IMR-90 (cell line): ENCODE data around the gene TOM1. TPM values are rescaled to one million over a fixed set of nuclear protein-coding genes. Genes with fewer than 3 reads are reported as not detected.

Experiments used
- ATAC-seq: fragments of 200-7000 bp; cut with Tn5 transposase; 2 replicates; pipeline ENCODE4 v1.9.1; 2020; ENCODE audit warnings: low read depth, mild to moderate bottlenecking, moderate library complexity
- BruUV-seq: library from RNA; stranded (reverse); fragments of 400-500 nt; replicated peaks from 2 replicates; lab custom pipeline; 2021; lab: Mats Ljungman, UMichigan
- CTCF ChIA-PET: fragments of 300-600 bp; formaldehyde crosslinking; extraction: SDS; loops from one replicate; lab custom pipeline; 2021; ENCODE audit warnings: antibody characterized with exemption; lab: Yijun Ruan, JAX
- POLR2A ChIA-PET: fragments of 300-600 bp; sonication (Branson Sonifier 250); formaldehyde crosslinking; loops from one replicate; lab custom pipeline; 2022; ENCODE audit warnings: antibody characterized with exemption; ENCODE audit not compliant: unreplicated experiment; lab: Charles Lee
- DNase-seq: peaks from one replicate; pipeline ENCODE4 v3.0.0; 2013
- H2AFZ ChIP-seq: replicated peaks from 2 replicates; pipeline ENCODE3; 2013; ENCODE audit warnings: low read length, mild to moderate bottlenecking; ENCODE audit not compliant: poor library complexity
- H2AK5ac ChIP-seq: 2 replicates; pipeline ENCODE4 v1.6.1; 2013; ENCODE audit warnings: low read depth, low read length, inconsistent platforms
- H2AK9ac ChIP-seq: replicated peaks from 2 replicates; pipeline ENCODE3; 2013; ENCODE audit warnings: mild to moderate bottlenecking, low read depth, low read length, moderate library complexity; ENCODE audit not compliant: poor library complexity
- H2BK120ac ChIP-seq: 2 replicates; pipeline ENCODE4 v1.6.1; 2013; ENCODE audit warnings: low read depth, low read length, inconsistent platforms
- H2BK15ac ChIP-seq: 3 replicates; pipeline ENCODE4 v1.6.1; 2013; ENCODE audit warnings: low read depth, low read length, inconsistent platforms
- H2BK20ac ChIP-seq: 2 replicates; pipeline ENCODE4 v1.6.1; 2013; ENCODE audit warnings: low read depth, mild to moderate bottlenecking, inconsistent platforms, low read length, moderate library complexity
- H2BK5ac ChIP-seq: 2 replicates; pipeline ENCODE4 v1.6.1; 2013; ENCODE audit warnings: mild to moderate bottlenecking, low read depth, low read length, inconsistent platforms; ENCODE audit not compliant: poor library complexity, severe bottlenecking
- H3K14ac ChIP-seq: replicated peaks from 2 replicates; pipeline ENCODE4 v1.6.1; 2013; ENCODE audit warnings: low read depth, low read length, inconsistent platforms
- H3K18ac ChIP-seq: 2 replicates; pipeline ENCODE4 v1.6.1; 2013; ENCODE audit warnings: low read depth, low read length, control low read depth
- H3K23ac ChIP-seq: 2 replicates; pipeline ENCODE4 v1.6.1; 2013; ENCODE audit warnings: low read depth, low read length, inconsistent platforms
- H3K27ac ChIP-seq: 2 replicates; pipeline ENCODE4 v1.5.1; 2013; ENCODE audit warnings: mild to moderate bottlenecking, control low read depth, low read length; ENCODE audit not compliant: insufficient read depth
- H3K27me3 ChIP-seq: 2 replicates; pipeline ENCODE4 v1.6.1; 2013; ENCODE audit warnings: low read length; ENCODE audit not compliant: control insufficient read depth, insufficient read depth
- H3K36me3 ChIP-seq: 2 replicates; pipeline ENCODE4 v1.6.1; 2013; ENCODE audit warnings: low read length, mixed read lengths; ENCODE audit not compliant: control insufficient read depth, insufficient read depth
- H3K4ac ChIP-seq: 2 replicates; pipeline ENCODE4 v1.6.1; 2013; ENCODE audit warnings: low read depth, low read length, inconsistent platforms
- H3K4me1 ChIP-seq: 2 replicates; pipeline ENCODE4 v1.6.1; 2013; ENCODE audit warnings: low read length, mixed read lengths; ENCODE audit not compliant: control insufficient read depth, insufficient read depth
- H3K4me2 ChIP-seq: 2 replicates; pipeline ENCODE4 v1.6.1; 2013; ENCODE audit warnings: low read depth, mild to moderate bottlenecking, control low read depth, low read length, moderate library complexity
- H3K4me3 ChIP-seq: 2 replicates; pipeline ENCODE4 v1.5.1; 2013; ENCODE audit warnings: low read depth, mild to moderate bottlenecking, control low read depth, low read length, moderate library complexity; ENCODE audit not compliant: insufficient read depth
- H3K56ac ChIP-seq: 2 replicates; pipeline ENCODE4 v1.6.1; 2013; ENCODE audit warnings: low read length, inconsistent platforms; ENCODE audit not compliant: insufficient read depth; ENCODE audit errors: extremely low read depth
- H3K79me1 ChIP-seq, 2 experiments: 2 replicates each; pipeline ENCODE4 v1.6.1; 2013; ENCODE audit warnings: low read length in 2 of 2, inconsistent platforms in 1 of 2, low read depth in 1 of 2
- H3K9ac ChIP-seq: 2 replicates; pipeline ENCODE4 v1.6.1; 2013; ENCODE audit warnings: low read depth, low read length, control low read depth
- H3K9me1 ChIP-seq: 2 replicates; pipeline ENCODE4 v1.6.1; 2013; ENCODE audit warnings: low read length, inconsistent platforms; ENCODE audit not compliant: insufficient read depth
- H3K9me3 ChIP-seq: 2 replicates; pipeline ENCODE4 v1.6.1; 2013; ENCODE audit warnings: low read length; ENCODE audit not compliant: control insufficient read depth, insufficient read depth
- H4K20me1 ChIP-seq: 2 replicates; pipeline ENCODE4 v1.6.1; 2013; ENCODE audit warnings: low read length, inconsistent platforms; ENCODE audit not compliant: insufficient read depth
- H4K5ac ChIP-seq: 2 replicates; pipeline ENCODE4 v1.6.1; 2013; ENCODE audit warnings: mild to moderate bottlenecking, low read depth, low read length, control low read depth
- H4K8ac ChIP-seq, 2 experiments: 2 replicates each; pipeline ENCODE4 v1.6.1; 2013; ENCODE audit warnings: low read depth in 2 of 2, low read length in 2 of 2, control low read depth in 1 of 2, inconsistent platforms in 1 of 2
- H4K91ac ChIP-seq: 2 replicates; pipeline ENCODE4 v1.6.1; 2013; ENCODE audit warnings: low read depth, low read length, inconsistent platforms; ENCODE audit not compliant: insufficient read depth
- BHLHE40 ChIP-seq: fragments of 150-350 bp; IDR thresholded peaks from 2 replicates; pipeline ENCODE4 v1.6.1; 2016; ENCODE audit warnings: mild to moderate bottlenecking, low read depth, low read length
- CHD1 ChIP-seq: IDR thresholded peaks from 2 replicates; pipeline ENCODE4 v1.6.1; 2012; ENCODE audit warnings: low read depth, low read length, improper control_type of control experiment
- FOS ChIP-seq: fragments of 150-350 bp; IDR thresholded peaks from 2 replicates; pipeline ENCODE4 v1.6.1; 2016; ENCODE audit warnings: low read depth, low read length
- MAFK ChIP-seq: IDR thresholded peaks from 2 replicates; pipeline ENCODE4 v1.6.1; 2012; ENCODE audit warnings: low read depth, low read length, improper control_type of control experiment
- MAZ ChIP-seq: IDR thresholded peaks from 2 replicates; pipeline ENCODE4 v1.6.1; 2012; ENCODE audit warnings: low read depth, mild to moderate bottlenecking, low read length, improper control_type of control experiment, moderate library complexity, borderline replicate concordance
- MXI1 ChIP-seq: IDR thresholded peaks from 2 replicates; pipeline ENCODE4 v1.6.1; 2012; ENCODE audit warnings: low read depth, mild to moderate bottlenecking, low read length, moderate library complexity, borderline replicate concordance
- NFE2L2 ChIP-seq: fragments of 150-350 bp; IDR thresholded peaks from 2 replicates; pipeline ENCODE4 v1.6.1; 2016; ENCODE audit warnings: low read depth, mild to moderate bottlenecking, low read length
- RAD21 ChIP-seq: IDR thresholded peaks from 2 replicates; pipeline ENCODE4 v1.6.1; 2012; ENCODE audit warnings: low read length, improper control_type of control experiment
- RCOR1 ChIP-seq: IDR thresholded peaks from 2 replicates; pipeline ENCODE4 v1.6.1; 2012; ENCODE audit warnings: mild to moderate bottlenecking, low read length, improper control_type of control experiment; ENCODE audit not compliant: insufficient replicate concordance
- RFX5 ChIP-seq: IDR thresholded peaks from 2 replicates; pipeline ENCODE4 v1.8.0; 2012; ENCODE audit warnings: low read depth, mild to moderate bottlenecking, low read length, moderate library complexity
- SMC3 ChIP-seq: fragments of 150-350 bp; IDR thresholded peaks from 2 replicates; pipeline ENCODE4 v1.6.1; 2016; ENCODE audit warnings: low read depth, mild to moderate bottlenecking, antibody characterized with exemption, low read length, moderate library complexity
- WGBS, 2 experiments: methylation state at CpG; one replicate each; pipeline versions ENCODE4 v1.1.5 to v1.1.7; 2013; ENCODE audit warnings: missing lambda C conversion rate in 2 of 2; ENCODE audit not compliant: insufficient read length in 1 of 2; ENCODE audit errors: extremely low coverage in 2 of 2; 5-methylcytosine and 5-hydroxymethylcytosine counted together
- dilution Hi-C: fragments of 300-500 bp; cut with HindIII; formaldehyde crosslinking; loops from one replicate; pipeline ENCODE4 v1.14.3; 2018; ENCODE audit warnings: low sequenced_read_pairs; ENCODE audit not compliant: unreplicated experiment
- in situ Hi-C: fragments of 300-500 bp; cut with MboI; formaldehyde crosslinking; loops from 3 replicates; pipeline ENCODE4 v1.14.3; 2019; ENCODE audit warnings: low sequenced_read_pairs, inconsistent platforms, mixed read lengths
- intact Hi-C: fragments of 100-400 bp; cut with micrococcal nuclease; formaldehyde crosslinking; loops from 2 replicates; pipeline ENCODE4 v1.10.0; 2022
- polyA plus RNA-seq, 3 experiments: library from polyadenylated mRNA; depleted of rRNA; stranded (reverse); fragments of >200 nt; gene quantifications; 2 replicates each; pipeline ENCODE4 v1.2.3, GENCODE V29; 2012; ENCODE audit warnings: low replicate concordance in 1 of 3
- total RNA-seq: library from RNA; depleted of rRNA; stranded (reverse); fragments of >200 nt; gene quantifications from 2 replicates; pipeline ENCODE4 v1.2.3, GENCODE V29; 2012
- TF ChIP-seq, protein P1 (sequence below): fragments of 150-350 bp; IDR thresholded peaks from 2 replicates; pipeline ENCODE4 v1.6.1; 2017; ENCODE audit warnings: mild to moderate bottlenecking, antibody characterized with exemption, low read length, low read depth
- TF ChIP-seq, protein P2 (sequence below): conservative IDR thresholded peaks from 2 replicates; pipeline ENCODE4 v1.5.1; 2012; ENCODE audit warnings: mild to moderate bottlenecking, low read depth, low read length, improper control_type of control experiment

TOM1 gene
- total and polyA plus RNA-seq, 2 of the 4 experiments (the other 2 are of a cell fraction) = 38.0 to 46.4 TPM

DNA sequence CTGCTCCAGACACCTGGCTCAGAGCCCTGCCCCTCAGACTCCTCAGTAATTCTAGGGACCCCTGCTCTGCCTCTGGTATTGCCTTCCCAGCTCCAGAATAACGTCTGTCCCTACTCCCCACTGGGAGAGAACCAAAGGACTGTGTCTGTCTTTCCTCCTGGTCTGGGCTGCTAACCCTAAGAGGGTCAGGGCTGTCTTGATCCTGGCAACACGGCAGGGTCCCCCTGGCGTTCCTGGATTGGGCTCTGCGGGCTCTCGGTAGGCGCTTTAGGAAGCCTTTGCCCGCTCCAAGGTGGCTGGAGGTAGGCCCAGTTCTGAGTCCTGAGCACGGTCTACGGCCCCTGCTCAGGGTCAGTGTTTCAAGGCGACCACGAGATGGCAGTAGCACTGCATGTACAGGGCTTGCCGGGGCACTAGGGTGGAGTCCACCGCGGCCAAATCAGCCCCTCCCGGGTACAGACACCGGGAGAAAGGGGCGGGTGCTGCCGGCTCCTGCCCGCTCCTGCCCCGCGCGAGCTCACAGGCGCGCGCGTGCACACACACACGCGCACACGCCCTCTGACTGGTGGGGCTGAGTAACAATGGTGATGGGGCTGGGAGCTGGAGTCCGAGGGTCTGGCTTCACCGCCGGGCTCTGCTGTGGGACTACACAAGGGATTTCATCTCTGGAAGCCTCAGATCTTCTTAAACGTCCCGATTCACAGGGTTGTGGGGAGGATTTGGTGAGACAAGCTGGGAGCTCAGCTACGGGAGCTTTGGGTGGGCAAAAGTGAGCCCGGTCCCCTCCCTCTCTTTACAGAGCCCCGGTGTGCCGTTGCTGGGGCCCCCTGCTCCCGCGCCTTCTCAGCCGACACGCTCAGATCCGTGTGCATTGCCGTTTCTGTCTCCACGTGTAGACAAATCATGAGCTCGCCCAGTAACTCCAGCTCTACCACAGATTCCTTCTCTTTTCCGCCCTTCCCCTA lies 51.1 kb downstream of the TOM1 start:
- H2AK5ac ChIP-seq = peak overlapping the region; percentile 5
- DNase-seq = peak; percentile 89
- peak overlapping the region; percentile 23; the same call in 1 of the 2 replicates for H2BK20ac ChIP-seq
- H3K9me1 ChIP-seq = peaks cover 2% of the 10 kb centered on the region; the same call in 1 of the 2 replicates
- H4K5ac ChIP-seq = peak overlapping the region; percentile 13
- peak; percentile 94 for ATAC-seq
- no peaks in the 10 kb centered on the region for H4K20me1 ChIP-seq
- peak overlapping the region; percentile 3; the same call in 1 of the 3 replicates for H2BK15ac ChIP-seq
- peaks cover 8% of the 10 kb centered on the region; the same call in 1 of the 2 replicates for H3K36me3 ChIP-seq
- peak overlapping the region; percentile 43 for H3K4me3 ChIP-seq
- H2BK5ac ChIP-seq = peak overlapping the region; percentile 4
- H3K27me3 ChIP-seq = no peaks in the 10 kb centered on the region
- H2AK9ac ChIP-seq = peak overlapping the region; percentile 87
- H3K18ac ChIP-seq = peak overlapping the region; percentile 39; the same call in 1 of the 2 replicates
- H2AFZ ChIP-seq = peak overlapping the region; percentile 88
- H4K91ac ChIP-seq = peak overlapping the region; percentile 62
- H3K4ac ChIP-seq = peak overlapping the region; percentile 54
- dilution Hi-C loops = no loop called here
- H3K4me2 ChIP-seq = peak overlapping the region; percentile 75
- peak overlapping the region; percentile 66 for H3K9ac ChIP-seq
- intact Hi-C loops = loop anchor here (1.0 to 5.0 kb wide), 6 partner anchors 30 to 776 kb away; partner anchors contain the start of gene HMOX1
- H3K14ac ChIP-seq = peak overlapping the region; percentile 80
- POLR2A ChIA-PET = interaction anchor here (0.6 kb wide), 1 partner anchor 15 kb away, joined by 3 read pairs; no protein-coding TSS in a partner anchor
- in situ Hi-C loops = loop anchor here (5.0 to 10.0 kb wide), 2 partner anchors 236 to 774 kb away; no protein-coding TSS in a partner anchor
- peaks cover 12% of the 10 kb centered on the region for H3K4me1 ChIP-seq
- H3K23ac ChIP-seq = peak overlapping the region; percentile 32; the same call in 1 of the 2 replicates
- no peaks in the 10 kb centered on the region for H3K79me1 ChIP-seq
- H3K9me3 ChIP-seq = no peaks in the 10 kb centered on the region
- peak overlapping the region; percentile 68 for H3K56ac ChIP-seq
- peak overlapping the region; percentile 38 for H3K27ac ChIP-seq
- 3% methylated on average over 37 of the region's 47 CpGs; no CpG with 5 or more reads in 1 of the 2 experiments for WGBS, 2 experiments
- CTCF ChIA-PET = interaction anchor here (0.6 to 1.4 kb wide), 7 partner anchors 26 to 945 kb away, joined by 3 to 7 read pairs (median 5); partner anchors contain the start of gene HMOX1
- H4K8ac ChIP-seq = peak overlapping the region; percentile 18 to 67; a peak in 2 of 4 replicates
- no TSS peak for BruUV-seq
- H2BK120ac ChIP-seq = peak overlapping the region; percentile 21; the same call in 1 of the 2 replicates
- peak; percentile 62 for TF ChIP-seq BHLHE40
- no peak for TF ChIP-seq NFE2L2
- no peak for TF ChIP-seq MAFK
- peak; percentile 93 for TF ChIP-seq MAZ
- TF ChIP-seq, protein P1, sequence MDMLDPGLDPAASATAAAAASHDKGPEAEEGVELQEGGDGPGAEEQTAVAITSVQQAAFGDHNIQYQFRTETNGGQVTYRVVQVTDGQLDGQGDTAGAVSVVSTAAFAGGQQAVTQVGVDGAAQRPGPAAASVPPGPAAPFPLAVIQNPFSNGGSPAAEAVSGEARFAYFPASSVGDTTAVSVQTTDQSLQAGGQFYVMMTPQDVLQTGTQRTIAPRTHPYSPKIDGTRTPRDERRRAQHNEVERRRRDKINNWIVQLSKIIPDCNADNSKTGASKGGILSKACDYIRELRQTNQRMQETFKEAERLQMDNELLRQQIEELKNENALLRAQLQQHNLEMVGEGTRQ = no peak
- no peak for TF ChIP-seq RCOR1
- no peak for TF ChIP-seq FOS
- TF ChIP-seq SMC3 = peak; percentile 89
- TF ChIP-seq RFX5 = no peak
- TF ChIP-seq, protein P2, sequence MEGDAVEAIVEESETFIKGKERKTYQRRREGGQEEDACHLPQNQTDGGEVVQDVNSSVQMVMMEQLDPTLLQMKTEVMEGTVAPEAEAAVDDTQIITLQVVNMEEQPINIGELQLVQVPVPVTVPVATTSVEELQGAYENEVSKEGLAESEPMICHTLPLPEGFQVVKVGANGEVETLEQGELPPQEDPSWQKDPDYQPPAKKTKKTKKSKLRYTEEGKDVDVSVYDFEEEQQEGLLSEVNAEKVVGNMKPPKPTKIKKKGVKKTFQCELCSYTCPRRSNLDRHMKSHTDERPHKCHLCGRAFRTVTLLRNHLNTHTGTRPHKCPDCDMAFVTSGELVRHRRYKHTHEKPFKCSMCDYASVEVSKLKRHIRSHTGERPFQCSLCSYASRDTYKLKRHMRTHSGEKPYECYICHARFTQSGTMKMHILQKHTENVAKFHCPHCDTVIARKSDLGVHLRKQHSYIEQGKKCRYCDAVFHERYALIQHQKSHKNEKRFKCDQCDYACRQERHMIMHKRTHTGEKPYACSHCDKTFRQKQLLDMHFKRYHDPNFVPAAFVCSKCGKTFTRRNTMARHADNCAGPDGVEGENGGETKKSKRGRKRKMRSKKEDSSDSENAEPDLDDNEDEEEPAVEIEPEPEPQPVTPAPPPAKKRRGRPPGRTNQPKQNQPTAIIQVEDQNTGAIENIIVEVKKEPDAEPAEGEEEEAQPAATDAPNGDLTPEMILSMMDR = peak; percentile 95
- TF ChIP-seq MXI1 = peak; percentile 73; the same call in 1 of the 2 replicates
- peak; percentile 95 for TF ChIP-seq RAD21
- no peak for TF ChIP-seq CHD1
